ENCODE results near the gene WDR73.
"Not testable (repeated sequence)": the region's sequence is repeated elsewhere in the genome, so short reads cannot be mapped to it uniquely, and the experiment has no call there.

DNA sequence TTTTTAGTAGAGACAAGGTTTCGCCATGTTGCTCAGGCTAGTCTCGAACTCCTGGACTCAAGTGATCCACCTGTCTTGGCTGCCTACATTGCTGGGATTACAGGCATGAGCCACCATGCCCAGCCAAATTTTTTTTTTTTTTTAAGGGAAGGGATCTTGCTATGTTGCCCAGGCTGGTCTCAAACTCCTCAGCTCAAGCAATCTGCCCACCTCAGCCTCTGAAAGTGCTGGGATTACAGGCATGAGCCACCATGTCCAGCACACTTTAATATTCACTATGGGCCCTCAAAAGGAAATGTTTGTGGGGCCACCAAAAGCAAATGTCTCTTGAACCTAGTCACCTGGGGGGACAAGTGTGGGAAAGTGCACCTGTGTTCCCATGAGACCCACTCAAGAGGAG, 11.4 kb downstream of the WDR73 start:
- not testable (repeated sequence) for TF ChIP-seq CTCF, EZH2phosphoT487 (IDR thresholded peaks at IDR 0.05)
